HepG2 (cell line): ENCODE results near the gene TH. TPM values are rescaled to one million over a fixed set of nuclear protein-coding genes. Genes with fewer than 3 reads are reported as not detected.

Experiments used
- CREM ChIP-seq, 2 experiments: sonication (generic) in 1 of 2; formaldehyde crosslinking in 1 of 2; IDR thresholded peaks; 2 replicates each; pipeline versions ENCODE4 v1.4.0 to v1.6.1; 2016 to 2020; ENCODE audit warnings: antibody characterized with exemption in 1 of 2, mild to moderate bottlenecking in 1 of 2, missing genetic modification reagents in 1 of 2
- FOXP1 ChIP-seq, 2 experiments: fragments of 450-650 bp in 1 of 2; IDR thresholded peaks; 2 replicates each; pipeline ENCODE4 v1.6.1; 2017 to 2018; ENCODE audit warnings: antibody characterized with exemption in 1 of 2
- GFI1 ChIP-seq: sonication (generic); formaldehyde crosslinking; IDR thresholded peaks from 2 replicates; pipeline ENCODE4 v1.5.0; 2020; ENCODE audit warnings: missing genetic modification reagents, mild to moderate bottlenecking, borderline replicate concordance
- NFRKB ChIP-seq: fragments of 450-650 bp; IDR thresholded peaks from 2 replicates; pipeline ENCODE4 v1.6.1; 2017
- POGK ChIP-seq: sonication (generic); formaldehyde crosslinking; conservative IDR thresholded peaks from 2 replicates; pipeline ENCODE4 v1.8.0; 2022; ENCODE audit warnings: mild to moderate bottlenecking, moderate library complexity, missing genetic modification reagents
- PRDM10 ChIP-seq: sonication (generic); formaldehyde crosslinking; IDR thresholded peaks from 2 replicates; pipeline ENCODE4 v1.4.0; 2020; ENCODE audit warnings: low read depth, missing genetic modification reagents
- THAP11 ChIP-seq: IDR thresholded peaks from 2 replicates; pipeline ENCODE4 v1.6.1; 2016; ENCODE audit warnings: missing biosample characterization, missing genetic modification reagents
- THAP9 ChIP-seq: sonication (generic); formaldehyde crosslinking; IDR thresholded peaks from 2 replicates; pipeline ENCODE4; 2020; ENCODE audit warnings: missing genetic modification reagents, mild to moderate bottlenecking, borderline replicate concordance
- WIZ ChIP-seq: sonication (generic); formaldehyde crosslinking; IDR thresholded peaks from 2 replicates; pipeline ENCODE4 v1.5.1; 2020; ENCODE audit warnings: mild to moderate bottlenecking, missing genetic modification reagents
- ZFP90 ChIP-seq: sonication (generic); formaldehyde crosslinking; IDR thresholded peaks from 2 replicates; pipeline ENCODE4 v1.8.0; 2022; ENCODE audit warnings: missing genetic modification reagents, mild to moderate bottlenecking, inconsistent platforms, borderline replicate concordance
- ZNF276 ChIP-seq: sonication (generic); formaldehyde crosslinking; IDR thresholded peaks from 2 replicates; pipeline ENCODE4 v1.4.0; 2020; ENCODE audit warnings: mild to moderate bottlenecking, low read depth, missing genetic modification reagents
- ZNF501 ChIP-seq: sonication (generic); formaldehyde crosslinking; IDR thresholded peaks from 2 replicates; pipeline ENCODE4 v1.5.1; 2020; ENCODE audit warnings: mild to moderate bottlenecking, moderate library complexity, missing genetic modification reagents
- ZNF512B ChIP-seq: sonication (generic); formaldehyde crosslinking; IDR thresholded peaks from 2 replicates; pipeline ENCODE4 v1.5.1; 2020; ENCODE audit warnings: missing genetic modification reagents, mild to moderate bottlenecking, borderline replicate concordance
- ZNF724P ChIP-seq: sonication (generic); formaldehyde crosslinking; IDR thresholded peaks from 2 replicates; pipeline ENCODE4 v1.8.0; 2022; ENCODE audit warnings: missing genetic modification reagents, borderline replicate concordance
- ZNF737 ChIP-seq: sonication (generic); formaldehyde crosslinking; IDR thresholded peaks from 2 replicates; pipeline ENCODE4 v1.5.0; 2020; ENCODE audit warnings: missing genetic modification reagents, mild to moderate bottlenecking, borderline replicate concordance
- polyA plus RNA-seq, 8 experiments: library from polyadenylated mRNA; depleted of rRNA in 3 of 8; stranded (reverse) in 7 of 8; unstranded in 1 of 8; fragments of >200 nt; fragmentation: Illumina TruSeq in 4 of 8; extraction: Trizol in 4 of 8; gene quantifications; 2 replicates each; pipeline versions ENCODE4 v1.2.1 to v1.2.3, GENCODE V29; 2011 to 2016; ENCODE audit warnings: low read depth in 4 of 8, missing spikeins in 1 of 8, mixed read lengths in 1 of 8; ENCODE audit not compliant: insufficient read depth in 1 of 8
- total RNA-seq, 5 experiments: library from RNA; depleted of rRNA; stranded (reverse); fragments of >200 nt; fragmentation: Illumina TruSeq; extraction: Trizol; gene quantifications; 2 replicates each; pipeline ENCODE4 v1.2.3, GENCODE V29; 2016; ENCODE audit warnings: low read depth in 1 of 5

Gene TH
- total and polyA plus RNA-seq, 2 of the 13 experiments (the other 11 are each of a cell fraction or from before 2014, with no cell fraction given): 0.36 TPM; not detected in 1

- no peak; the same call in 1 of the 2 replicates for TF ChIP-seq PRDM10
- TF ChIP-seq ZNF276 (CRISPR knock-in tag): no peak
- no peak for TF ChIP-seq ZNF737 (CRISPR knock-in tag)
- TF ChIP-seq CREM (IDR thresholded peaks at IDR 0.05): no peak
- no peak for TF ChIP-seq CREM (CRISPR knock-in tag; IDR thresholded peaks at IDR 0.05)
- TF ChIP-seq FOXP1 (IDR thresholded peaks at IDR 0.05): no peak
- no peak for TF ChIP-seq FOXP1 (CRISPR knock-in tag; IDR thresholded peaks at IDR 0.05)
- TF ChIP-seq GFI1 (CRISPR knock-in tag): no peak
- no peak for TF ChIP-seq ZNF512B (CRISPR knock-in tag)
- peak; percentile 3; the same call in 1 of the 2 replicates for TF ChIP-seq THAP9 (CRISPR knock-in tag)
- no peak; the same call in 1 of the 2 replicates for TF ChIP-seq THAP11 (CRISPR knock-in tag)
- TF ChIP-seq WIZ: no peak
- TF ChIP-seq ZNF501 (CRISPR knock-in tag): no peak; the same call in 1 of the 2 replicates
- no peak for TF ChIP-seq POGK
- peak; percentile 25; the same call in 1 of the 2 replicates for TF ChIP-seq ZFP90
- TF ChIP-seq ZNF724P: no peak
- no peak for TF ChIP-seq NFRKB
Measured at GRCh38 chr11:2135648-2136201, 35.9 kb downstream of the TH start (continued).
